GM11168 (cell line): ENCODE results near the gene ATCAY.
"Not testable (repeated sequence)": the region's sequence is repeated elsewhere in the genome, so short reads cannot be mapped to it uniquely, and the experiment has no call there.

ENCODE experiments used
- in situ Hi-C: fragments of 300-500 bp; cut with MboI; formaldehyde crosslinking; loops from one replicate; pipeline ENCODE4 v1.12.0; 2022; ENCODE audit warnings: low sequenced_read_pairs; ENCODE audit not compliant: unreplicated experiment

Gene ATCAY

GRCh38 chr19:3967983-3968382 lies 87.5 kb downstream of the ATCAY start:
- in situ Hi-C loops, result not testable (repeated sequence)

- in situ Hi-C loops, result no loop called here
Observed at GRCh38 chr19:3968556-3969434, 88.3 kb downstream of the ATCAY start.

- in situ Hi-C loops, result no loop called here
Observed at GRCh38 chr19:3969435-3970312, 89.2 kb downstream of the ATCAY start.

GRCh38 chr19:3970313-3970807 lies 89.9 kb downstream of the ATCAY start:
- in situ Hi-C loops, result no loop called here

GRCh38 chr19:3970808-3971598 lies 90.5 kb downstream of the ATCAY start, which contains the start of gene DAPK3:
DAPK3 (minus strand) TSS chr19:3971099; CDS start chr19:3969735, 1,364 bp downstream.
- in situ Hi-C loops, result no loop called here

- in situ Hi-C loops, result no loop called here
Observed at GRCh38 chr19:3975144-3975543, 94.7 kb downstream of the ATCAY start.

- in situ Hi-C loops, result no loop called here
Observed at GRCh38 chr19:3975637-3976087, 95.2 kb downstream of the ATCAY start.

GRCh38 chr19:3976495-3977241 lies 96.2 kb downstream of the ATCAY start:
- in situ Hi-C loops, result no loop called here
